Stimulated activated memory B cell treated with anti-CD40 and anti-IgM and Interleukin-4, amounts not matched to agents 10 μg/mL and 1 μg/mL and 100 μg/mL, for 72 hours (primary cell): Measurements from ENCODE around the gene CROCC.
"Not testable (repeated sequence)": the region's sequence is repeated elsewhere in the genome, so short reads cannot be mapped to it uniquely, and the experiment has no call there.

Experiments used
- ATAC-seq: fragments of 150-1000 bp; cut with Tn5 transposase; 2 replicates; pipeline ENCODE4 v1.10.0; 2021
- H3K27ac Mint-ChIP-seq: one replicate; pipeline ENCODE4 v1.8.0; 2022; ENCODE audit warnings: mild to moderate bottlenecking, mixed read lengths
- H3K27me3 Mint-ChIP-seq: one replicate; pipeline ENCODE4 v1.8.0; 2022; ENCODE audit warnings: mixed read lengths
- H3K36me3 Mint-ChIP-seq: one replicate; pipeline ENCODE4 v1.8.0; 2022; ENCODE audit warnings: mixed read lengths
- H3K4me1 Mint-ChIP-seq: one replicate; pipeline ENCODE4 v1.8.0; 2022; ENCODE audit warnings: mixed read lengths
- H3K4me3 Mint-ChIP-seq: one replicate; pipeline ENCODE4 v1.8.0; 2022; ENCODE audit warnings: mild to moderate bottlenecking, moderate library complexity, mixed read lengths
- H3K9me3 Mint-ChIP-seq: one replicate; pipeline ENCODE4 v1.8.0; 2022; ENCODE audit warnings: mixed read lengths

CROCC gene

GRCh38 chr1:16905868-16906702, 15.6 kb upstream of the CROCC start:
- no peak overlapping the region for H3K4me3 Mint-ChIP-seq
- H3K4me1 Mint-ChIP-seq: peaks cover 34% of the 10 kb centered on the region
- H3K9me3 Mint-ChIP-seq: no peaks in the 10 kb centered on the region
- H3K27ac Mint-ChIP-seq: no peak overlapping the region
- H3K36me3 Mint-ChIP-seq: no peaks in the 10 kb centered on the region
- no peaks in the 10 kb centered on the region for H3K27me3 Mint-ChIP-seq
- no peak for ATAC-seq

GRCh38 chr1:16906873-16907272, 14.9 kb upstream of the CROCC start:
- Mint-ChIP-seq H3K27me3 (no peaks in the 10 kb centered on the region), H3K36me3 (no peaks in the 10 kb centered on the region), H3K4me1 (peaks cover 31% of the 10 kb centered on the region), H3K9me3 (no peaks in the 10 kb centered on the region), H3K27ac (no peak overlapping the region), H3K4me3 (no peak overlapping the region)
- ATAC-seq: no peak

DNA sequence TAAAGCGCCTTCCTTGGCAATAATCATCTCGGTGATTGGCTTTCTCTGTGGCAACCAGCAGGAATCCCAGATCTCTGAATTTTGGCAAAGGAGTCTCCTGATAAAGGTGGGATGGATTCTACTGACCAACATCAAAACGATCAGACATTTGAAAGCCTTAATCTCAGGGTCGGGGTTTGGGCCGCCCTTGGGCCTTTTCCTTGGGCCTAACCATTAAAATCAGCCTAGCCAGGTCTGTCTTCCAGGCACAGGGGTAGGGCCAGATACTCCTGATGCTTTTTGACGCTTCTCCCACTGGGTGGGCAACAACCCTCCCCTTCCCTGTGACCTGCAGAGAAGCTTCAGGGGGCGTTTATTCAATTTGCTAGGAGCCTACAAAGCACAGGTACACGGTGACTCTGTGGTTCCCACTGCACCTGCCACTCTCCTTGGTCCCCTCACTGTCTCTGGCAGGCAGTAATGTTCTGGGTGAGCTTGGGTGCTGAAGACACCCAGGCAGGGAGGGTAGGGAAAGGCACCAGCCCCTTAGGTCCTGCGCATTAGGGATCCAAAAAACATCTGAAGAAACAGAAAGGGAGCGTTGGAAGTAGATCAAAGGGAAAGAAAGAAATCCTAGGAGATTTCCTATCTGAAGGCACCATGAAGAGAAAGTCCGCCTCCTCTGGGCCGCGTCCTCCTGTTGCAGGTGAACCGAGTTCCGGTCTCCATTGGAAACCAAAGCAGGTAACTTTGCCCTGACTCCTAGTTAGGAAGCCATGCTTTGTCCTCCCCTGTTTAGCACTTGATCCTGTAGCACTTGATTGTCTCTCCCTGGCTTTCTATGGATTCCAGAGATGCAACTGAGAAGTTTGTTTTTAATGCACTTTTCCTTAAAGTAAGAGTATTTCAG, 13.6 kb upstream of the CROCC start:
- Mint-ChIP-seq H3K27ac (no peak overlapping the region), H3K27me3 (no peaks in the 10 kb centered on the region), H3K4me1 (peaks cover 33% of the 10 kb centered on the region), H3K36me3 (no peaks in the 10 kb centered on the region), H3K9me3 (no peaks in the 10 kb centered on the region), H3K4me3 (no peak overlapping the region)
- ATAC-seq: no peak

- peak overlapping the region; percentile 86 for H3K27ac Mint-ChIP-seq
- H3K36me3 Mint-ChIP-seq, ATAC-seq, H3K9me3 Mint-ChIP-seq, H3K4me3 Mint-ChIP-seq, H3K27me3 Mint-ChIP-seq: not testable (repeated sequence)
- peaks cover 50% of the 10 kb centered on the region for H3K4me1 Mint-ChIP-seq
Measured at GRCh38 chr1:16911851-16912721, 9.6 kb upstream of the CROCC start.

DNA sequence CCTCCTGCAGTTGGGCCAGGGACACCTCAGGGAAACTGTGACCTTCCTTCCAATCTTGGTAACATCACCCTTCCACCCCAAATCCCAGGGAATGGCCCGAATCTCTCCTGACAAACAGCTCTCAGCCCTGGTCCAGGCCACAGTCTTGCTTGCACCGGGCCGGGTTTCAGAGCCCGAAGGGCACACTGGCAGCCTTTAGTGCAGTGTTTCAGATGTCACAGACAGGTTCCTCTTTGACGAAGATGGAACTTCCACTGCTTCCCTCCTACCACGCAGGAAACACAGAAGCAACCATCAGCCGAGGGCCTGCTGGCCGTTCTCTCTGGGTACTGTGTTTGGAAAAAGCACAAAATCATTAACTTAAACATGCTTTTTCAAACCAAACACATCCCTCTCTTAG, 9.0 kb upstream of the CROCC start:
- H3K27ac Mint-ChIP-seq: peak overlapping the region; percentile 86
- peaks cover 50% of the 10 kb centered on the region for H3K4me1 Mint-ChIP-seq

DNA sequence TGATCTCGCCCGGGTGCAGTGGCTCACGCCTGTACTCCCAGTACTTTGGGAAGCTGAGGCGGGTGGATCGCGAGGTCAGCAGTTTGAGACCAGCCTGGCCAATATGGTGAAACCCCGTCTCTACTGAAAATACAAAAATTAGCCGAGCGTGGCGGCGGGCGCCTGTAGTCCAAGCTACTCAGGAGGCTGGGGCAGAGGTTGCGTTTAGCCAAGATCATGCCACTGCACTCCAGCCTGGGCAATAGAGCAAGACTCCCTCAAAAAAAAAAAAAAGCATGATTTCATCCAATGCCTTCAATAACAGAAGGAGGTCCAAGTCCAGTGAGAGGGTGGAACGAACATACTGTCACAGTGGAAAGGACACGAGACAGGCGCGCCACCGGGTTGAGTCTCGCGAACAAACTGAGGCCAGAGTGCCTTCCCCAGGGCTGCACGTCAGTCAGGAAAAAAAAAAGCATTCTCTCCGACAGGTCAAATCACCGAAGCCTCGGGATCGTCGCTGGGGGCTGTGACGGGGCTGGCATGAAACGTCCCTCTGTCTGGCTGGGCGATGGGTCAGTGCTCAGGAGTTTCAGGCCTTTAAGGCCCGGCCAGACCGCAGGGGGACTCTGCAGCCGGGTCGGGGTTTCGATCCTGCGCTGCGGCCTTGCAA, 8.4 kb upstream of the CROCC start:
- H3K4me3 Mint-ChIP-seq: peak overlapping the region; percentile 90
- peak overlapping the region; percentile 86 for H3K27ac Mint-ChIP-seq
- no peak for ATAC-seq

More for the DNA sequence above, 9.0 kb upstream of the CROCC start:
- peak; percentile 35 for ATAC-seq
- not testable (repeated sequence) for H3K27me3 Mint-ChIP-seq, H3K36me3 Mint-ChIP-seq, H3K9me3 Mint-ChIP-seq
- H3K4me3 Mint-ChIP-seq: peak overlapping the region; percentile 90

DNA sequence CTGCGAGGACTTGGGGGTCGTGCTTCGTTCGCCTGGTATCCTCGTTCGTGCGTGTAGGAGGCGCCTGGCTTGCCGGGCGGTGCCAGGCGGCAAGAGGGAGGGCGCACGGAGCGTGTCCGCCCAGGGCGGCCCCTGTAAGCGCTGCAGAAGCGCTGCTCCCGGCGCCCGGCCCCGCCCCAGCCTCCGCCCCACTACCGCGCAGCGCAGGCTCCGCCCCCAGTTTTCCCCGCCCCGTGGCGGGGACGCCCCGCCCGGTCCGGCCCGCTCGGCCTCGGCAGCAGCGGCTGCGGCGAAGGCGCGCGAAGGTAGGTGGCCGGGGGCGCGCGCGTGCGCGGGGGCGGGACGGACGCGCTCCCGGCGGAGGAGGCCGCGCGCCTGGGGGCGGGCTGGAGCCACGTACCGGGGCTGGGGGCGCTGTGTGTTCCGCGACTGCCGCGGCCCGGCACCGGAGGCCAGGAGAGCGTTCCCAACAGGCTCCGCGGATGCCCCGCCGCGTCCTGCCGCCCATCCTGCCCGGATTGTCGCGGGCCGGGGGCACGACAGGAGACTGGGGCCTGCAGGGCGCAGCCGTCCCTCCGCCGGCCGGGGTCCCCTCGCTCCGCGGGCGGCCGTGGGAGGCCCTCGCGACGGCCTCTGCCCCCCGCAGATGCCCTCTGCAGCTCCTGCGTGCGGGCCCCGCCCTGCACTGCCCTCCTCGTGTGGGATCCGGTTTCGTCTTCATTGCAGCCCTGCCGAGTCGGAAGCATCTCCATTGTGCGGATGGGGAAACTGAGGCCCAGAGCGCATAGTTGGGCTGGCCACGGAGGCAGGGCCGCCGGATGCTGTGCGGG, 7.7 kb upstream of the CROCC start:
- H3K4me1 Mint-ChIP-seq: peaks cover 50% of the 10 kb centered on the region
- H3K27ac Mint-ChIP-seq: peak overlapping the region; percentile 86
- H3K36me3 Mint-ChIP-seq: no peaks in the 10 kb centered on the region
- no peaks in the 10 kb centered on the region for H3K27me3 Mint-ChIP-seq
- H3K9me3 Mint-ChIP-seq: no peaks in the 10 kb centered on the region
- H3K4me3 Mint-ChIP-seq: peak overlapping the region; percentile 90
- ATAC-seq: peak; percentile 99

More for the DNA sequence above, 8.4 kb upstream of the CROCC start:
- Mint-ChIP-seq H3K4me1 (peaks cover 50% of the 10 kb centered on the region), H3K9me3 (no peaks in the 10 kb centered on the region), H3K36me3 (no peaks in the 10 kb centered on the region), H3K27me3 (no peaks in the 10 kb centered on the region)

DNA sequence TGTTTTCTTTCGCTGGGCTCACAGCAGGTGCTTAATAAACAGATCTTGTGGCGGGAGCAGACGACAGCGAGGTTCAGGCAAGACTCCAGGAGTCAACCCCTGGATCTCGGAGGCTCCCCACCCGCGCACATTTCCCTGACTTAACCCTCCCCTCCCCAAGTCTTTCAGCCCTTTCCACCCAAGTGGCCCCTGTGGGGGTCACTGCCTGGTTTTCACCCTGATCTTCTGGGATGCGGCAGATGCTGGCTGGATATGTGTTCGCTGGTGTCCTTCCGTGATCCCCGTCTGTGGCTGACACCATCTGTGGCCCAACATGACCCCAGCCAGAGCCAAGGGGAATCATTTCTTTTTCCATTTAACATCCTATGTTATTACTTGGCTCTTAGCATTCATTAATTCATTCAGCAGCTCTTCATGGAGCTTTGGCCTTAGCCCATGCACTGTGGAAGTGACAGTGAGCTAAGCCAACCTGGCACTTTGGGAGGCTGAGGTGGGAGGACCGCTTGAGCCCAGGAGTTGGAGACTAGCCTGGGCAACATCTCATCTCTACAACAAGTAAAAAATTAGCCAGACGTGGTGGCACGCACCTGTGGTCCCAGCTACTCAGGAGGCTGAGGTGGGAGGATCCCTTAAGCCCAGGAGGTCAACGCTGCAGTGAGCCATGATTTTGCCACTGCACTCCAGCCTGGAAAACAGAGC, 6.7 kb upstream of the CROCC start:
- H3K27me3 Mint-ChIP-seq, ATAC-seq, H3K9me3 Mint-ChIP-seq, H3K36me3 Mint-ChIP-seq: not testable (repeated sequence)
- Mint-ChIP-seq H3K4me1 (peaks cover 45% of the 10 kb centered on the region), H3K27ac (peak overlapping the region; percentile 79), H3K4me3 (peak overlapping the region; percentile 90)

- peak overlapping the region; percentile 90 for H3K4me3 Mint-ChIP-seq
- H3K36me3 Mint-ChIP-seq: no peaks in the 10 kb centered on the region
- peaks cover 44% of the 10 kb centered on the region for H3K4me1 Mint-ChIP-seq
- no peaks in the 10 kb centered on the region for H3K27me3 Mint-ChIP-seq
- no peaks in the 10 kb centered on the region for H3K9me3 Mint-ChIP-seq
- peak overlapping the region; percentile 79 for H3K27ac Mint-ChIP-seq
- ATAC-seq: no peak
Measured at GRCh38 chr1:16915627-16915973, 6.1 kb upstream of the CROCC start.

- ATAC-seq, H3K4me3 Mint-ChIP-seq, H3K27me3 Mint-ChIP-seq, H3K9me3 Mint-ChIP-seq, H3K27ac Mint-ChIP-seq, H3K36me3 Mint-ChIP-seq: not testable (repeated sequence)
- H3K4me1 Mint-ChIP-seq: peaks cover 46% of the 10 kb centered on the region
Measured at GRCh38 chr1:16916036-16916880, 5.5 kb upstream of the CROCC start.

DNA sequence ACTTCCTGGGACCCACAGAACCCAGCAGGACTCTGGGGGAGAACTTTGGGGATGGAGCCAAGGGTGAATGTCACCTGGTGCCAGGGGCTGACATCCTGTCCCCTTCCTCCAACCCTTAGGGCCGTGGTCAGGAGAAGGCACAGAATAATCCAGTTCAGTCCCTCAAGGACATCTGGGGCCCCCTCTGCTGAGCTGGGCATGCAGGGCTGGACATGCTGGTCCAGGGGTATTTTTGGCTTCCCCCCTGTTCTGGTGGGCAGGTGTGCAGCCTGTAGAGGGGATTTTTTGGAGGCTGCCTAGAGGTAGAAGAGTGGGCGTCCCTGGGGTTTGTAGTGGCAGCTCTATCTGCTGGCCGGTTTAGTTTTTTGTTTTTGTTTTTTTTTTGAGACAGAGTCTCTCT, 3.4 kb upstream of the CROCC start:
- no peak for ATAC-seq
- Mint-ChIP-seq H3K9me3 (no peaks in the 10 kb centered on the region), H3K27me3 (no peaks in the 10 kb centered on the region), H3K4me3 (no peak overlapping the region), H3K4me1 (peaks cover 35% of the 10 kb centered on the region), H3K27ac (no peak overlapping the region), H3K36me3 (no peaks in the 10 kb centered on the region)

DNA sequence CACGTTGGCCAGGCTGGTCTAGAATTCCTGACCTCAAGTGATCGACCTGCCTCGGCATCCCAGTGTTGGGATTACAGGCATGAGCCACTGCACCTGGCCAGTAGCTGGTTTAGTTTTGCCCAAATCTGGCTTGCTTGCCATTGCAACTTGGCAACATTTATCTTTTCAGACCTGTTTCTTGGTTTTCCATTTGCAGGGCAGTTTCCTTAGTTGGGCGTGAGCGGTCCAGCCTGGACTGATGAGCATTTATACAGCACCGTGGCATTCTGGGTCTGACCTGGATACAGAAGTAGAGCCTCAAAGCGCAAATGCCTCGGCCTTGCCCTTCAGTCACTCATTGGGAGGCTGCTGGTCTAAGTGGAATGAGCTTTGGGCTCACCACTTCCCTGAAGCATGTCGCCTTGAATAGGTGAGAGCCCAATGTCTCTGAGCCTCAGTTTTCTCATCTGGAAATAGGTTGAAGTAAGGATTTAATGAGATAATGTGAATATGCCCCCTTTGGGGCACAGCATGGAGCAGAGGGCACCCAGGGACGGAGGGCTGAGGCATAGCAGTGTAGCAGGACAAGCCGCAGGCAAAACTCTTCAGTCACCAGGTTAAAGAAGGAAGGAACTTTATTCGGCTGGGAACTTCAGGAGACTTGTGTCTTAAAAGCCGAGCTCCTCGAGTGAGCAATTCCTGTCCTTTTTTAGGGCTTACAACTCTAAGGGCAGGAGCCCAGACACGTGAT, 2.6 kb upstream of the CROCC start:
- not testable (repeated sequence) for H3K36me3 Mint-ChIP-seq, H3K27me3 Mint-ChIP-seq, H3K9me3 Mint-ChIP-seq, ATAC-seq, H3K27ac Mint-ChIP-seq, H3K4me3 Mint-ChIP-seq
- peaks cover 32% of the 10 kb centered on the region for H3K4me1 Mint-ChIP-seq
